ENCODE data around the gene ATP5PD.

GRCh38 chr17:75074532-75074931 is 27.8 kb upstream of the ATP5PD start:
- TF ChIP-seq CTCF (optimal IDR thresholded peaks at IDR 0.05 in 1 of 3, IDR thresholded peaks at IDR 0.05 in 1 of 3, conservative IDR thresholded peaks at IDR 0.05 in 1 of 3; ENCODE audit: extremely low read depth in 1 of 3, insufficient read depth in 2 of 3, low read length in 3 of 3) (no peak), EZH2 (IDR thresholded peaks at IDR 0.05; ENCODE audit: low read length) (no peak)

All from keratinocyte (primary cell).